WTC11 (cell line): Measurements from ENCODE around the gene SERGEF. TPM values are rescaled to one million over a fixed set of nuclear protein-coding genes. Genes with fewer than 3 reads are reported as not detected.
A peak's percentile ranks its signal among the peaks of the same experiment; 100 is the strongest.

ENCODE experiments used
- ATAC-seq: fragments of 200-7000 bp; cut with Tn5 transposase; 2 replicates; pipeline ENCODE4 v1.10.0; 2021; ENCODE audit warnings: mild to moderate bottlenecking, moderate library complexity
- CTCF ChIA-PET: fragments of 300-600 bp; sonication (Branson Sonifier 250); formaldehyde crosslinking; loops from one replicate; lab custom pipeline; 2021; ENCODE audit warnings: antibody characterized with exemption; lab: Charles Lee
- POLR2A ChIA-PET: fragments of 350-600 bp; sonication (Branson Sonifier 250); formaldehyde crosslinking; loops from one replicate; lab custom pipeline; 2021; ENCODE audit warnings: antibody characterized with exemption; lab: Charles Lee
- DNase-seq: peaks from one replicate; pipeline ENCODE4 v3.0.0; 2021; ENCODE audit warnings: low spot score
- H3K27ac Mint-ChIP-seq: 2 replicates; pipeline ENCODE4 v1.8.0; 2021; ENCODE audit warnings: mixed read lengths
- H3K27me3 Mint-ChIP-seq: 2 replicates; pipeline ENCODE4 v1.8.0; 2021; ENCODE audit warnings: low read depth, mild to moderate bottlenecking, moderate library complexity, mixed read lengths
- H3K36me3 Mint-ChIP-seq: 2 replicates; pipeline ENCODE4 v1.8.0; 2021; ENCODE audit warnings: mixed read lengths
- H3K4me1 Mint-ChIP-seq: 2 replicates; pipeline ENCODE4 v1.8.0; 2022; ENCODE audit warnings: mixed read lengths
- H3K4me3 Mint-ChIP-seq: 2 replicates; pipeline ENCODE4 v1.8.0; 2021; ENCODE audit warnings: mild to moderate bottlenecking, moderate library complexity, mixed read lengths
- H3K9me3 Mint-ChIP-seq: 2 replicates; pipeline ENCODE4 v1.8.0; 2021; ENCODE audit warnings: mixed read lengths
- AR ChIP-seq: fragments of 250-450 bp; sonication (Bioruptor Pico); IDR thresholded peaks from 2 replicates; pipeline ENCODE4 v1.9.0; 2021; ENCODE audit warnings: mild to moderate bottlenecking
- CBFB ChIP-seq: sonication (generic); formaldehyde crosslinking; IDR thresholded peaks from 2 replicates; pipeline ENCODE4 v1.8.1; 2022; ENCODE audit warnings: mild to moderate bottlenecking, low read depth, missing genetic modification reagents
- CREB1 ChIP-seq: sonication (generic); formaldehyde crosslinking; IDR thresholded peaks from 2 replicates; pipeline ENCODE4 v1.8.0; 2023; ENCODE audit warnings: mild to moderate bottlenecking, missing genetic modification reagents
- E2F1 ChIP-seq: sonication (generic); formaldehyde crosslinking; IDR thresholded peaks from 2 replicates; pipeline ENCODE4 v1.8.0; 2022; ENCODE audit warnings: mild to moderate bottlenecking, missing genetic modification reagents
- EMX1 ChIP-seq: fragments of 250-450 bp; sonication (Bioruptor Pico); IDR thresholded peaks from 2 replicates; pipeline ENCODE4 v1.8.0; 2021; ENCODE audit warnings: mild to moderate bottlenecking
- GTF2I ChIP-seq: fragments of 250-450 bp; sonication (Bioruptor Pico); conservative IDR thresholded peaks from 2 replicates; pipeline ENCODE4 v1.4.0; 2021; ENCODE audit warnings: mild to moderate bottlenecking
- HMGA2 ChIP-seq: fragments of 250-450 bp; sonication (Bioruptor Pico); IDR thresholded peaks from 2 replicates; pipeline ENCODE4 v1.4.0; 2021; ENCODE audit warnings: mild to moderate bottlenecking, moderate library complexity
- MAX ChIP-seq: sonication (generic); formaldehyde crosslinking; IDR thresholded peaks from 2 replicates; pipeline ENCODE4 v1.8.0; 2022; ENCODE audit warnings: mild to moderate bottlenecking, missing genetic modification reagents
- NFATC4 ChIP-seq: fragments of 250-450 bp; sonication (Bioruptor Pico); IDR thresholded peaks from 2 replicates; pipeline ENCODE4 v1.9.0; 2021; ENCODE audit warnings: mild to moderate bottlenecking
- NFE2L1 ChIP-seq: sonication (generic); formaldehyde crosslinking; IDR thresholded peaks from 2 replicates; pipeline ENCODE4 v1.8.1; 2023; ENCODE audit warnings: missing genetic modification reagents
- NR2C2 ChIP-seq: sonication (generic); formaldehyde crosslinking; IDR thresholded peaks from 2 replicates; pipeline ENCODE4 v1.8.0; 2022; ENCODE audit warnings: mild to moderate bottlenecking, missing genetic modification reagents
- ZNF416 ChIP-seq: fragments of 250-450 bp; sonication (Bioruptor Pico); IDR thresholded peaks from 2 replicates; pipeline ENCODE4 v1.9.0; 2021; ENCODE audit warnings: mild to moderate bottlenecking, inconsistent platforms
- total RNA-seq: library from RNA; stranded (reverse); gene quantifications from 3 replicates; pipeline ENCODE4 v1.2.3, GENCODE V29; 2021
- TF ChIP-seq, protein P1 (sequence below): sonication (generic); formaldehyde crosslinking; IDR thresholded peaks from 2 replicates; pipeline ENCODE4 v1.8.0; 2022; ENCODE audit warnings: mild to moderate bottlenecking, missing genetic modification reagents
- TF ChIP-seq, protein P2 (sequence below): fragments of 250-450 bp; sonication (Bioruptor Pico); IDR thresholded peaks from 2 replicates; pipeline ENCODE4 v1.8.0; 2021; ENCODE audit warnings: mild to moderate bottlenecking
- TF ChIP-seq, protein P3 (sequence below): sonication (generic); formaldehyde crosslinking; IDR thresholded peaks from 2 replicates; pipeline ENCODE4 v1.8.0; 2023; ENCODE audit warnings: mild to moderate bottlenecking, missing genetic modification reagents
- TF ChIP-seq, protein P4 (sequence below): sonication (generic); formaldehyde crosslinking; IDR thresholded peaks from 2 replicates; pipeline ENCODE4 v1.8.0; 2022; ENCODE audit warnings: missing genetic modification reagents

The SERGEF gene
- total RNA-seq, 1 experiment from 2014 or later, result 35.5 TPM

GRCh38 chr11:17934194-17934593 lies 78.7 kb downstream of the SERGEF start (continued):
- TF ChIP-seq AR (CRISPR knock-in tag) (no peak), CBFB (CRISPR knock-in tag) (no peak), ZNF416 (CRISPR knock-in tag) (no peak)

GRCh38 chr11:17933708-17934107 lies 79.1 kb downstream of the SERGEF start:
- POLR2A ChIA-PET, result interaction anchor here (0.7 kb wide), 1 partner anchor 409 kb away, joined by 5 read pairs; no protein-coding TSS in a partner anchor
- peaks cover 10% of the 10 kb centered on the region for H3K9me3 Mint-ChIP-seq
- H3K4me3 Mint-ChIP-seq, result no peak overlapping the region
- no peak for ATAC-seq
- CTCF ChIA-PET, result interaction anchor here (1.8 to 2.3 kb wide), 2 partner anchors 39 to 44 kb away, joined by 10 to 17 read pairs; no protein-coding TSS in a partner anchor
- no peak for TF ChIP-seq GTF2I (CRISPR knock-in tag)
- TF ChIP-seq, protein P1, sequence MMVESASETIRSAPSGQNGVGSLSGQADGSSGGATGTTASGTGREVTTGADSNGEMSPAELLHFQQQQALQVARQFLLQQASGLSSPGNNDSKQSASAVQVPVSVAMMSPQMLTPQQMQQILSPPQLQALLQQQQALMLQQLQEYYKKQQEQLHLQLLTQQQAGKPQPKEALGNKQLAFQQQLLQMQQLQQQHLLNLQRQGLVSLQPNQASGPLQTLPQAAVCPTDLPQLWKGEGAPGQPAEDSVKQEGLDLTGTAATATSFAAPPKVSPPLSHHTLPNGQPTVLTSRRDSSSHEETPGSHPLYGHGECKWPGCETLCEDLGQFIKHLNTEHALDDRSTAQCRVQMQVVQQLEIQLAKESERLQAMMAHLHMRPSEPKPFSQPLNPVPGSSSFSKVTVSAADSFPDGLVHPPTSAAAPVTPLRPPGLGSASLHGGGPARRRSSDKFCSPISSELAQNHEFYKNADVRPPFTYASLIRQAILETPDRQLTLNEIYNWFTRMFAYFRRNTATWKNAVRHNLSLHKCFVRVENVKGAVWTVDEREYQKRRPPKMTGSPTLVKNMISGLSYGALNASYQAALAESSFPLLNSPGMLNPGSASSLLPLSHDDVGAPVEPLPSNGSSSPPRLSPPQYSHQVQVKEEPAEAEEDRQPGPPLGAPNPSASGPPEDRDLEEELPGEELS (CRISPR knock-in tag), result no peak
- no peak for TF ChIP-seq NFE2L1 (CRISPR knock-in tag)
- TF ChIP-seq, protein P2, sequence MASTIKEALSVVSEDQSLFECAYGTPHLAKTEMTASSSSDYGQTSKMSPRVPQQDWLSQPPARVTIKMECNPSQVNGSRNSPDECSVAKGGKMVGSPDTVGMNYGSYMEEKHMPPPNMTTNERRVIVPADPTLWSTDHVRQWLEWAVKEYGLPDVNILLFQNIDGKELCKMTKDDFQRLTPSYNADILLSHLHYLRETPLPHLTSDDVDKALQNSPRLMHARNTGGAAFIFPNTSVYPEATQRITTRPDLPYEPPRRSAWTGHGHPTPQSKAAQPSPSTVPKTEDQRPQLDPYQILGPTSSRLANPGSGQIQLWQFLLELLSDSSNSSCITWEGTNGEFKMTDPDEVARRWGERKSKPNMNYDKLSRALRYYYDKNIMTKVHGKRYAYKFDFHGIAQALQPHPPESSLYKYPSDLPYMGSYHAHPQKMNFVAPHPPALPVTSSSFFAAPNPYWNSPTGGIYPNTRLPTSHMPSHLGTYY (CRISPR knock-in tag), result no peak
- no peak for TF ChIP-seq EMX1
- no peaks in the 10 kb centered on the region for H3K27me3 Mint-ChIP-seq
- DNase-seq, result no peak
- peaks cover 25% of the 10 kb centered on the region for H3K4me1 Mint-ChIP-seq
- no peak overlapping the region for H3K27ac Mint-ChIP-seq
- H3K36me3 Mint-ChIP-seq, result peaks cover 10% of the 10 kb centered on the region

GRCh38 chr11:17932472-17932871 lies 80.4 kb downstream of the SERGEF start:
- Mint-ChIP-seq H3K36me3 (peaks cover 10% of the 10 kb centered on the region), H3K9me3 (peaks cover 10% of the 10 kb centered on the region), H3K4me1 (peaks cover 25% of the 10 kb centered on the region), H3K27ac (peak overlapping the region; percentile 97), H3K4me3 (no peak overlapping the region), H3K27me3 (no peaks in the 10 kb centered on the region)
- DNase-seq (peak; percentile 18), ATAC-seq (peak; percentile 79)
- POLR2A ChIA-PET, result no interaction called here
- CTCF ChIA-PET, result interaction anchor here (0.6 to 6.3 kb wide), 17 partner anchors 10 to 288 kb away, joined by 3 to 43 read pairs (median 4); no protein-coding TSS in a partner anchor
- TF ChIP-seq HMGA2 (CRISPR knock-in tag), result no peak
- no peak for TF ChIP-seq AR (CRISPR knock-in tag)
- no peak for TF ChIP-seq GTF2I (CRISPR knock-in tag)
- TF ChIP-seq NFATC4, result no peak
- TF ChIP-seq, protein P3, sequence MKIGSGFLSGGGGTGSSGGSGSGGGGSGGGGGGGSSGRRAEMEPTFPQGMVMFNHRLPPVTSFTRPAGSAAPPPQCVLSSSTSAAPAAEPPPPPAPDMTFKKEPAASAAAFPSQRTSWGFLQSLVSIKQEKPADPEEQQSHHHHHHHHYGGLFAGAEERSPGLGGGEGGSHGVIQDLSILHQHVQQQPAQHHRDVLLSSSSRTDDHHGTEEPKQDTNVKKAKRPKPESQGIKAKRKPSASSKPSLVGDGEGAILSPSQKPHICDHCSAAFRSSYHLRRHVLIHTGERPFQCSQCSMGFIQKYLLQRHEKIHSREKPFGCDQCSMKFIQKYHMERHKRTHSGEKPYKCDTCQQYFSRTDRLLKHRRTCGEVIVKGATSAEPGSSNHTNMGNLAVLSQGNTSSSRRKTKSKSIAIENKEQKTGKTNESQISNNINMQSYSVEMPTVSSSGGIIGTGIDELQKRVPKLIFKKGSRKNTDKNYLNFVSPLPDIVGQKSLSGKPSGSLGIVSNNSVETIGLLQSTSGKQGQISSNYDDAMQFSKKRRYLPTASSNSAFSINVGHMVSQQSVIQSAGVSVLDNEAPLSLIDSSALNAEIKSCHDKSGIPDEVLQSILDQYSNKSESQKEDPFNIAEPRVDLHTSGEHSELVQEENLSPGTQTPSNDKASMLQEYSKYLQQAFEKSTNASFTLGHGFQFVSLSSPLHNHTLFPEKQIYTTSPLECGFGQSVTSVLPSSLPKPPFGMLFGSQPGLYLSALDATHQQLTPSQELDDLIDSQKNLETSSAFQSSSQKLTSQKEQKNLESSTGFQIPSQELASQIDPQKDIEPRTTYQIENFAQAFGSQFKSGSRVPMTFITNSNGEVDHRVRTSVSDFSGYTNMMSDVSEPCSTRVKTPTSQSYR, result no peak
- no peak for TF ChIP-seq MAX (CRISPR knock-in tag)
- TF ChIP-seq NR2C2, result no peak
- no peak for TF ChIP-seq CREB1 (CRISPR knock-in tag)
- no peak for TF ChIP-seq E2F1 (CRISPR knock-in tag)
- TF ChIP-seq, protein P4, sequence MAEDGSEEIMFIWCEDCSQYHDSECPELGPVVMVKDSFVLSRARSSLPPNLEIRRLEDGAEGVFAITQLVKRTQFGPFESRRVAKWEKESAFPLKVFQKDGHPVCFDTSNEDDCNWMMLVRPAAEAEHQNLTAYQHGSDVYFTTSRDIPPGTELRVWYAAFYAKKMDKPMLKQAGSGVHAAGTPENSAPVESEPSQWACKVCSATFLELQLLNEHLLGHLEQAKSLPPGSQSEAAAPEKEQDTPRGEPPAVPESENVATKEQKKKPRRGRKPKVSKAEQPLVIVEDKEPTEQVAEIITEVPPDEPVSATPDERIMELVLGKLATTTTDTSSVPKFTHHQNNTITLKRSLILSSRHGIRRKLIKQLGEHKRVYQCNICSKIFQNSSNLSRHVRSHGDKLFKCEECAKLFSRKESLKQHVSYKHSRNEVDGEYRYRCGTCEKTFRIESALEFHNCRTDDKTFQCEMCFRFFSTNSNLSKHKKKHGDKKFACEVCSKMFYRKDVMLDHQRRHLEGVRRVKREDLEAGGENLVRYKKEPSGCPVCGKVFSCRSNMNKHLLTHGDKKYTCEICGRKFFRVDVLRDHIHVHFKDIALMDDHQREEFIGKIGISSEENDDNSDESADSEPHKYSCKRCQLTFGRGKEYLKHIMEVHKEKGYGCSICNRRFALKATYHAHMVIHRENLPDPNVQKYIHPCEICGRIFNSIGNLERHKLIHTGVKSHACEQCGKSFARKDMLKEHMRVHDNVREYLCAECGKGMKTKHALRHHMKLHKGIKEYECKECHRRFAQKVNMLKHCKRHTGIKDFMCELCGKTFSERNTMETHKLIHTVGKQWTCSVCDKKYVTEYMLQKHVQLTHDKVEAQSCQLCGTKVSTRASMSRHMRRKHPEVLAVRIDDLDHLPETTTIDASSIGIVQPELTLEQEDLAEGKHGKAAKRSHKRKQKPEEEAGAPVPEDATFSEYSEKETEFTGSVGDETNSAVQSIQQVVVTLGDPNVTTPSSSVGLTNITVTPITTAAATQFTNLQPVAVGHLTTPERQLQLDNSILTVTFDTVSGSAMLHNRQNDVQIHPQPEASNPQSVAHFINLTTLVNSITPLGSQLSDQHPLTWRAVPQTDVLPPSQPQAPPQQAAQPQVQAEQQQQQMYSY (CRISPR knock-in tag), result no peak
